Measurements from ENCODE around the gene PAFAH2. TPM values are rescaled to one million over a fixed set of nuclear protein-coding genes. Genes with fewer than 3 reads are reported as not detected.
A peak's percentile ranks its signal among the peaks of the same experiment; 100 is the strongest.

Gene PAFAH2
- total RNA-seq (10 to 100 TPM; 18.3 to 20.0 TPM), polyA plus RNA-seq (10 to 100 TPM; 10.1 to 12.3 TPM)

GRCh38 chr1:25997828-25998761, at the start of gene PAFAH2:
PAFAH2 (minus strand) TSS chr1:25998063; CDS start chr1:25990816, 7,247 bp downstream.
- H3K4me3 ChIP-seq (ENCODE audit: low read length in 2 of 2): peak within 1 kb of the TSS; percentile 67 to 86
- H3K27me3 ChIP-seq (ENCODE audit: insufficient read depth, low read length): no peaks in the 10 kb centered on the region
- intact Hi-C loops (cut with micrococcal nuclease): loop anchor here (1.0 to 5.0 kb wide), 6 partner anchors 27 to 381 kb away; partner anchors contain the start of gene MAN1C1
- DNase-seq: peak; percentile 95 to 99 (median 98)
- peaks cover 29% of the 10 kb centered on the region for H3K4me1 ChIP-seq (ENCODE audit: insufficient read depth, low read length)
- no peaks in the 10 kb centered on the region for H3K27me3 Mint-ChIP-seq
- H3K36me3 Mint-ChIP-seq: peaks cover 0 to 9% of the 10 kb centered on the region in 2 donors
- H3K27ac Mint-ChIP-seq: peak within 1 kb of the TSS; percentile 97 to 99 (median 98)
- peaks cover 0 to 2% (median 0%) of the 10 kb centered on the region in 8 donors for H3K9me3 Mint-ChIP-seq
- peak within 1 kb of the TSS; percentile 84 for H3K27ac ChIP-seq (ENCODE audit: low read depth, low read length)
- POLR2A ChIA-PET (ENCODE audit: partially characterized antibody): interaction anchor here (0.7 to 4.4 kb wide), 19 partner anchors 10 to 757 kb away, joined by 3 to 73 read pairs (median 6); partner anchors contain the start of genes AUNIP, HMGN2, MTFR1L and PAQR7
- CTCF ChIA-PET (ENCODE audit: partially characterized antibody): interaction anchor here (0.7 to 12.9 kb wide), 18 partner anchors 10 to 154 kb away, joined by 3 to 583 read pairs (median 5); partner anchors contain the start of gene PDIK1L
- no peaks in the 10 kb centered on the region for H3K36me3 ChIP-seq (ENCODE audit: insufficient read depth, low read length)
- H3K4me3 Mint-ChIP-seq: peak within 1 kb of the TSS; percentile 92 to 96 (median 94)
- H3K9me3 ChIP-seq (ENCODE audit: control insufficient read depth in 1 of 2, low read length in 2 of 2): no peaks in the 10 kb centered on the region
- H3K4me1 Mint-ChIP-seq: peaks cover 21 to 31% (median 28%) of the 10 kb centered on the region in 4 donors

DNA sequence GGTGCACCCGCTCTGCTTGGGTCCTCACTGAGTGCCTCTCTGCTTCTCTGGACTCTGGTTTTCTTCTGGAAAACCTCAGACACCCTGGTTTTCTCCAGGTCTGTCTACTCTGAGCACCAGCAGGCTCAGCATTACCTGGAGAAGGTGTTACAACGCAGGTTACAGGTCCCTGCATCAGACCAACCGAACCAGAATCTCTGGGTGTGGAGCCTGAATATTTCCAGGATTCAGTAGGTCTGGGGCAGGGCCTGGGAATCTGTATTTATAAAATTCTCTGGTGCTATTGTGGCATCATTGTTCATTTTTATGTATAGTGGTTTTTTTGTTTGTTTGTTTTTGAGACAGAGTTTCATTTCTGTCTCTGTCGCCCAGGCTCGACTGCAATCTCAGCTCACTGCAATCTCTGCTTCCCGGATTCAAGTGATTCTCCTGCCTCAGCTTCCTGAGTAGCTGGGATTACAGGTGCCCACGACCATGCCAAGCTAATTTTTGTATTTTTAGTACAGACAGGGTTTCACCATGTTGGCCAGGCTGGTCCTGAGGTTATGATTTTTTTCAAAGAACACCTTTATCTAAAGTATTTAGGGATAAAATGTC, 49.5 kb upstream of the PAFAH2 start:
- Histone ChIP-seq H3K27ac (ENCODE audit: low read depth, low read length) (no peak overlapping the region), H3K36me3 (ENCODE audit: insufficient read depth, low read length) (no peaks in the 10 kb centered on the region), H3K4me1 (ENCODE audit: insufficient read depth, low read length) (no peaks in the 10 kb centered on the region), H3K4me3 (ENCODE audit: low read length in 2 of 2) (no peak overlapping the region), H3K9me3 (ENCODE audit: control insufficient read depth in 1 of 2, low read length in 2 of 2) (no peaks in the 10 kb centered on the region), H3K27me3 (ENCODE audit: insufficient read depth, low read length) (peaks cover 20% of the 10 kb centered on the region)
- POLR2A ChIA-PET (ENCODE audit: partially characterized antibody): no interaction called here
- CTCF ChIA-PET (ENCODE audit: partially characterized antibody): no interaction called here
- H3K36me3 Mint-ChIP-seq: no peaks in the 10 kb centered on the region
- intact Hi-C loops (cut with micrococcal nuclease): no loop called here
- no peak overlapping the region for H3K27ac Mint-ChIP-seq
- no peak for DNase-seq
- no peaks in the 10 kb centered on the region for H3K9me3 Mint-ChIP-seq
- H3K27me3 Mint-ChIP-seq: peaks cover 51 to 58% of the 10 kb centered on the region in 2 donors
- peaks cover 0 to 11% (median under 1%) of the 10 kb centered on the region in 4 donors for H3K4me1 Mint-ChIP-seq
- H3K4me3 Mint-ChIP-seq: no peak overlapping the region

- Histone ChIP-seq H3K4me1 (ENCODE audit: insufficient read depth, low read length) (no peaks in the 10 kb centered on the region), H3K4me3 (ENCODE audit: low read length in 2 of 2) (no peak overlapping the region), H3K27me3 (ENCODE audit: insufficient read depth, low read length) (peaks cover 20% of the 10 kb centered on the region), H3K27ac (ENCODE audit: low read depth, low read length) (no peak overlapping the region), H3K9me3 (ENCODE audit: control insufficient read depth in 1 of 2, low read length in 2 of 2) (no peaks in the 10 kb centered on the region), H3K36me3 (ENCODE audit: insufficient read depth, low read length) (no peaks in the 10 kb centered on the region)
- H3K27ac Mint-ChIP-seq: no peak overlapping the region
- H3K36me3 Mint-ChIP-seq: no peaks in the 10 kb centered on the region
- CTCF ChIA-PET (ENCODE audit: partially characterized antibody): no interaction called here
- H3K27me3 Mint-ChIP-seq: peaks cover 50 to 54% of the 10 kb centered on the region in 2 donors
- no peak for DNase-seq
- H3K4me3 Mint-ChIP-seq: no peak overlapping the region
- POLR2A ChIA-PET (ENCODE audit: partially characterized antibody): interaction anchor here (2.4 kb wide), 1 partner anchor 10 kb away, joined by 8 read pairs; no protein-coding TSS in a partner anchor
- intact Hi-C loops (cut with micrococcal nuclease): no loop called here
- peaks cover 0 to 11% (median under 1%) of the 10 kb centered on the region in 4 donors for H3K4me1 Mint-ChIP-seq
- no peaks in the 10 kb centered on the region for H3K9me3 Mint-ChIP-seq
Observed at GRCh38 chr1:26046246-26047095, 48.6 kb upstream of the PAFAH2 start.

DNA sequence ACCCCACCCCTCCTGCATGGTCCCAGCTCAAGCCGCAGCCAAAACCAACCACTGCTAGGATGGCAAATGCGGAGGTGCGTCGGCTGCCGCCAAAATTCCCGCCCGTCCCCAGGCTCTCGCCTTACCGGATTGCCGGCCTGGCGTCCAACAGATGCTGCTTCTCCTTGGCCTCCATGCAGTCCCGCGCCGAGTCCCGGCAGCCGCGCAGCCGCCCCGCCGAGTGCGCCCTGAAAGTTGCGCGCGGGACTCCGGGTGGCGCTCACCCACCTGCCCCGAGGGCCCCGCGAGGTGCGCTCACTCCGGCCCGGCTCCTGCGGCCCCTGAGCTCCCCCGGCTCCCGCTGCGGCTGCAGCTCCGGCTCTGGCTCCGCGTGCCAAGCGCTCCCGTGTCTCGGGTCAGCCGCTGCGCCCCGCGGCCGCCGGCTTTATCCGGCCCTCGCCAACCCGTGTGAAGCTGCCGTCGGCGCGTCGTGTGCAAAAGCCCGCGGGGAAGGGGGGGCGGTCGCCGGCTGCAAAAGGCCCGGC, 47.9 kb upstream of the PAFAH2 start, which contains the start of gene SLC30A2:
TSS of gene SLC30A2 (minus strand) at position 397 of the 524 bp plus-strand sequence. CDS start at position 175, 222 bp downstream.
- CTCF ChIA-PET (ENCODE audit: partially characterized antibody): no interaction called here
- POLR2A ChIA-PET (ENCODE audit: partially characterized antibody): interaction anchor here (2.4 kb wide), 1 partner anchor 10 kb away, joined by 8 read pairs; no protein-coding TSS in a partner anchor
- Histone ChIP-seq H3K9me3 (ENCODE audit: control insufficient read depth in 1 of 2, low read length in 2 of 2) (no peaks in the 10 kb centered on the region), H3K27ac (ENCODE audit: low read depth, low read length) (no peak within 1 kb of the TSS), H3K36me3 (ENCODE audit: insufficient read depth, low read length) (no peaks in the 10 kb centered on the region), H3K27me3 (ENCODE audit: insufficient read depth, low read length) (peaks cover 20% of the 10 kb centered on the region), H3K4me3 (ENCODE audit: low read length in 2 of 2) (no peak within 1 kb of the TSS), H3K4me1 (ENCODE audit: insufficient read depth, low read length) (no peaks in the 10 kb centered on the region)
- Mint-ChIP-seq H3K9me3 (no peaks in the 10 kb centered on the region), H3K4me1 (peaks cover 0 to 11% (median 0%) of the 10 kb centered on the region in 4 donors), H3K27ac (no peak within 1 kb of the TSS), H3K27me3 (peaks cover 45 to 52% of the 10 kb centered on the region in 2 donors), H3K36me3 (no peaks in the 10 kb centered on the region), H3K4me3 (peak within 1 kb of the TSS in 3 of 8 donors; percentile 10 to 25 (median 11))
- DNase-seq: no peak
- intact Hi-C loops (cut with micrococcal nuclease): no loop called here

GRCh38 chr1:26044971-26045721, 47.3 kb upstream of the PAFAH2 start:
- H3K27me3 ChIP-seq (ENCODE audit: insufficient read depth, low read length): peaks cover 20% of the 10 kb centered on the region
- Mint-ChIP-seq H3K4me1 (peaks cover 0 to 11% (median 0%) of the 10 kb centered on the region in 4 donors), H3K4me3 (peak overlapping the region in 3 of 8 donors; percentile 10 to 25 (median 11)), H3K36me3 (no peaks in the 10 kb centered on the region), H3K27me3 (peaks cover 44 to 49% of the 10 kb centered on the region in 2 donors), H3K9me3 (no peaks in the 10 kb centered on the region), H3K27ac (no peak overlapping the region)
- no peaks in the 10 kb centered on the region for H3K9me3 ChIP-seq (ENCODE audit: control insufficient read depth in 1 of 2, low read length in 2 of 2)
- H3K4me3 ChIP-seq (ENCODE audit: low read length in 2 of 2): no peak overlapping the region
- intact Hi-C loops (cut with micrococcal nuclease): no loop called here
- CTCF ChIA-PET (ENCODE audit: partially characterized antibody): interaction anchor here (1.1 kb wide), 1 partner anchor 100 kb away, joined by 3 read pairs; no protein-coding TSS in a partner anchor
- POLR2A ChIA-PET (ENCODE audit: partially characterized antibody): interaction anchor here (2.4 kb wide), 1 partner anchor 9 kb away, joined by 8 read pairs; no protein-coding TSS in a partner anchor
- no peak for DNase-seq
- H3K4me1 ChIP-seq (ENCODE audit: insufficient read depth, low read length): no peaks in the 10 kb centered on the region
- no peaks in the 10 kb centered on the region for H3K36me3 ChIP-seq (ENCODE audit: insufficient read depth, low read length)
- no peak overlapping the region for H3K27ac ChIP-seq (ENCODE audit: low read depth, low read length)

DNA sequence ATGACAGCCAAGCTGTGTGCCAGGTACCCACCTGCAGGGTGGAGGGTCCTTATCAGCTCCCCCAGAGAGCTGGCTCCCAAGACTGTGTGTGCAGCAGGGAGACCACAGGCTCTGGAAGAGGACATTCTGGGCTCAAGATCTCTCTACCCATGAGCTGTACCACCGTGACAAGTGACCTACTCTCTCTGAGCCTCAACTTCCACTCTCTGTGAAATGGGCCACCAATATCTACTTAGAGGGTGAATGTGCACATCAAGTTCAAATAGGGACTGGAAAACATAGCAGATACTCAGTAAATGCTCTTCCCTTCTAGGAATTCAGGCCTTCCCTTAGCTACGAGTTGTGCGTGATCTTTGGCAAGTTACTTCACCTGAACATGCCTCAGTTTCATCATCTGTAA, 46.6 kb upstream of the PAFAH2 start:
- intact Hi-C loops (cut with micrococcal nuclease): no loop called here
- Histone ChIP-seq H3K9me3 (ENCODE audit: control insufficient read depth in 1 of 2, low read length in 2 of 2) (no peaks in the 10 kb centered on the region), H3K27ac (ENCODE audit: low read depth, low read length) (no peak overlapping the region), H3K36me3 (ENCODE audit: insufficient read depth, low read length) (no peaks in the 10 kb centered on the region), H3K27me3 (ENCODE audit: insufficient read depth, low read length) (peaks cover 20% of the 10 kb centered on the region), H3K4me1 (ENCODE audit: insufficient read depth, low read length) (no peaks in the 10 kb centered on the region), H3K4me3 (ENCODE audit: low read length in 2 of 2) (no peak overlapping the region)
- H3K9me3 Mint-ChIP-seq: no peaks in the 10 kb centered on the region
- no peaks in the 10 kb centered on the region for H3K36me3 Mint-ChIP-seq
- H3K27me3 Mint-ChIP-seq: peaks cover 42 to 44% of the 10 kb centered on the region in 2 donors
- CTCF ChIA-PET (ENCODE audit: partially characterized antibody): interaction anchor here (1.1 to 2.4 kb wide), 2 partner anchors 9 to 101 kb away, joined by 3 to 8 read pairs; no protein-coding TSS in a partner anchor
- no peak overlapping the region for H3K4me3 Mint-ChIP-seq
- POLR2A ChIA-PET (ENCODE audit: partially characterized antibody): interaction anchor here (0.6 to 2.4 kb wide), 2 partner anchors 8 to 909 kb away, joined by 3 to 8 read pairs; no protein-coding TSS in a partner anchor
- DNase-seq: no peak
- peaks cover 0 to 11% (median 0%) of the 10 kb centered on the region in 4 donors for H3K4me1 Mint-ChIP-seq
- peak overlapping the region in 1 of 7 donors; percentile 22 for H3K27ac Mint-ChIP-seq

Measured in CD4-positive, alpha-beta memory T cell (primary cell).